ENCODE results near the gene RNF215.
A peak's percentile ranks its signal among the peaks of the same experiment; 100 is the strongest.

The RNF215 gene

DNA sequence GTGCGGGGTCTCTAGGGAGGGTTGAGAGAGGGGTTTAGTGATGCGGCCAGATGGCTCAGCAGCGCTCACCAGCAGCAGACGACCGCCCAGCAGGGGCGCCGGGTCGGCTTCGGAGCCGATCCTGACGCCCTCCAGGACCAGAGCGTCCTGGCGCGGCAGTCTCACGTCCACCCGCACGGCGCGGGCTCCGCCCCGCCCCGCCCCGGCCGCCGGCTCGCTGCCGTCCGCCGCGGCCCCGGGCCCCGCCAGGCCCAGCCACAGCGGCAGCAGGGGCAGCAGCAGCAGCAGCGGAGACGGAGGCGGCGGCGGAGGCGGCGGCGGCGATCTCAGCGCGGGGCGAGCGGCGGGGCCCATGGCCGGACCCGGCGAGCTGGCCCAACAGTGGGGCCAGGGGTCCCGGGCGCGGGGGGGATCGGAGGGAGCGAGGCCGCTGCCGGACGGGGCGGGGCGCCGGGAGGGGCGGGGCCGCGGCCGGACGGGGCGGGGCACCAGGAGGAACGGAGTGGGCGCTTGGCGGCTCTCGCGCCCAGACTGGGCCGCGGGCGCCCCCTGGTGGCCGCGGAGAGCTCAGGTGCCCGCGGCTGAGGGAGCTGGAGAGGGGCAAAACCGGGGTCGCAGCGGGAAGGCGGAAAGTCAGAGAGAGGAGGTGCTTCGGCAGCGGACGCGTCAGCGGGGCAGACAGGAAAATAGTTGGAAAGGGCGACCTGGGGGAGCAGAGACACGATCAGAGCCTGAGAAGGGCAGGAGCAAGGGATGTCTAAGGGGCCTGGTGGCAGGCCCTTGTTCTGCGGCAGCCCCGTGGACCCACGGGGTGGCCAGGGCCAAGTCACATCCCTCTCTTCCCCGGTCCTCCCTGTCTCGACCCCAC is at the start of gene RNF215:
RNF215 (minus strand) TSS at position 452 of the 868 bp plus-strand sequence; CDS start at position 354, 98 bp downstream.
- peak; percentile 16 for DNase-seq

DNA sequence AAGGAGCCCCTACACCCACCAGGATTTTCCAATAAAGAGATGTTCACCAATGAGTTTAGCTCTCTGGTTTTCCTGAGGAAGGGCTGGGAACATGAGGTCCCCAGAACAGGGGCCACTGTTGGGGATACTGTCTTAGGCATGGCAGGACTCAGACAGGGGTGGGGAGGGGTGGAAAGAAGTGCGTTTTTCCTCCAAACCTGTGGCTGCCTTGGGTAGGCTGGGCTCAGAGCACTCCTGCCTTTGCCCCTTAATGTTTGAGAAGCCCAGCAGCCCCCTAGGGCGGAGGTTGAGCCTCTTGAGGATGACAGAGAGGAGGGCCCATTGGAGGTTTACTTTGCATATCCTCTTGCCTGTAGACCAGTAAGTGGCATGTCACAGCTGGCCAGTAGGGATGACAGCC is 49.0 kb upstream of the RNF215 start:
- no peak for DNase-seq

DNA sequence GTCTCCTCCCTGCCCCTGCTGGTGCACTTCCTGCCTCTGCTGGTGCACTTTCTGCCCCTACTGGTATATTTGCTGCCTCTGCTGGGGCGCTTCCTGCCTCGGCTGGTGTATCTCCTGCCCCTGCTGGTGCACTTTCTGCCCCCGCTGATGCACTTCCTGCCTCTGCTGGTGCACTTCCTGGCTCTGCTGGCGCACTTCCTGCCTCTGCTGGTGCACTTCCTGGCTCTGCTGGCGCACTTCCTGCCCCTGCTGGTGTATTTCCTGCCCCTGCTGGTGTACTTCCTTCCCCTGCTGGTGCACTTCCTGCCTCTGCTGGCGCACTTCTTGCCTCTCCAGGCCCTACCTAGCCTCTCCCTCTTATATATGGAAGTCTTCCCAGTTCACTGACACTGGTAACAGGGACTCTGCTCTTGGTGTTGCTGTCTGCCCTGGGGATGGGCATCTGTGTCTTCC is 48.5 kb upstream of the RNF215 start:
- DNase-seq = peak; percentile 39

DNA sequence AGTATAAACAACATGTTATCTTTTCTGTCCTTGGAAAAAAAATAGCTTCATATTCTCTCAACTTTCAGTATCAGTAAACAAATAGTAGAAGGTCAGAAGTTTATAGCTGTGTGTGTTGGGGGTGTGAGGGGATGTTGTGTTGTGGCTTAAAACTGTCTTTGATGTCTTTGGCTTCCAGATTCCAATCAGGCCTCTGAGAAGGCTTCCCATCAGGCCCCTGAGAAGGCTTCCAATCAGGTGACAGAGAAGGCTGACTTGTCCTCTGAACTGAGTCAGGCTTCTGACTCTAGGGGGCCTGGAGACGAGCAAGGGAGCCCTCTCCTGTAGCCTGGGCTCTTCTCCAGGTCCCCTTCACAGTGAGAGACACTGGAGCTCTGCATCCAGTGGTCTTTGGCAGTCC is 47.6 kb upstream of the RNF215 start:
- DNase-seq = no peak

DNA sequence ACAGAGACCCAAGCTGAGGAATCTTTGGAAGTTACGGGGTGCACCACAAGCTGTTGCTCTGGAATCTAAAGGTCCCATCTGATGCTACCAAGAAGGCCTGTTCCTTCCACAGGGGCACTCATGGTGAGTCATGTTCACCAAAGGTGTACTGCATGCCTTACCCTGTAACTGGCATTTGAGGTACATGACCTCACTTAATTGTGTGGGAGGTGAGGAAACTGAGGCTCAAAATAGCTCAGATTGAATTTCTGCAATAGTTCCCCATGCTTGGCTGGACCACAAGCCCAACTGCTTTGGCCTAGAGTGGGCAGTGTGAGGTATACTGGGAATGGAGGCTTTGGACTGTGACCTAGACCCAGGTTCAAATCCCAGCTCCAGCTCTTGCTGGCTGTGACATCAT is 46.6 kb upstream of the RNF215 start:
- no peak for DNase-seq

DNA sequence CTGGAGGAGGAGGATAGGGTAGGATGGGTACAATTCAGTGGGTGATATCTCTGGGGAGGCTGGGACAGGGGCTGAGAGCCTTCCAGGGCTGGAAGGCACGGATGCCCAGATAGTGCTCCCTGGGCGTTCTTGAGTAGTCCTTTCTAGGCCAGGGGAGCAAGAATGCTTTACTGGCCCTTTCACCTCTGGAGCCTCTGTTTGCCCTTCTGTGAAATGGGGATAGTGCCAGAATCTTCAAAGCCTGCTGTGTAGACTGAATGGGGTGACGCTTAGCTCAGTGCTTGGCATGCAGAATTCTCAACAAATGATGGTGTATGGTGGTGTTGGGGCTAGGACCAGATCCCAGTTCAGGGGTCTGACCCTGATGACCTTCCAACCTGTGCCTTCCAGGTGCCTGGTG is 46.0 kb upstream of the RNF215 start:
- no peak for DNase-seq

DNA sequence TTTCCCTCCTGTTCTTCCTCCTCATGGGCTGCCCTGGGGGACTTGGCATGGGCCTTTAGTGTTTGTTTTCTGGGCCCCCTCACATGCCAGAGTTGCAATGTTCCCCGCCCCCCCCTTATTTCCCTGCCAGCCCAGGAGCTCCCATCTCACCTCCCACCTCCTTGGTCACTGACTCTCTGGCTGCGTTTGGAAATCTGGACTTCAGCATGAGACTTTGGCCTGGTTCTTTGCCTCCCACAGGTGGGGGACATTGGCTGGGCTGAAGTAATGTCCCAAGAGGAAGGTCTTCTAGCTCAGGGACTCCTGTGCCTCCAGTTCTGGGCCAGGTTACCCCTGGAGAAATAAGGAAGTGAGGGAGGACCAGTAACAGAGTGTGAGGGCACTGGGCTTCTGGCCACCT is 45.3 kb upstream of the RNF215 start:
- DNase-seq = no peak

DNA sequence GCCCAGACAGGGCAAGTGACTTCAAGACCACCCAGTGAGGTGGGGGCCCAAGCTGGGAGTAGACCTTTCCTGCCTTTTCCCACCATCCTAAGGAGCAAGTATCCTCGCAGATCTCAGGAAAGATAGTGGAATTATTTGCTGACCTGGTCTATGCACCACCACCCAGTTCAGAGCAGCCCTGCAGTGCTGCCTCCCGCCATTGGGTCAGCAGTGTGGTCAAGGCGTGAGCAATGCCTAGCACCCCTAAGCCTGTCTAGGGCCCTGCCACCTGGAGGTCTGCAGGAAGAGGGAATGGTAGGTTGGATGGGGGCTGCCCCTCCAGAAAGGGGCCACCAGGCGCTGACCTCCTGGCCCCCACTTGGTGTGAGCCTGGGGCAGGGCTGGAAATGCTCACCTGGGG is 44.9 kb upstream of the RNF215 start:
- DNase-seq = no peak

DNA sequence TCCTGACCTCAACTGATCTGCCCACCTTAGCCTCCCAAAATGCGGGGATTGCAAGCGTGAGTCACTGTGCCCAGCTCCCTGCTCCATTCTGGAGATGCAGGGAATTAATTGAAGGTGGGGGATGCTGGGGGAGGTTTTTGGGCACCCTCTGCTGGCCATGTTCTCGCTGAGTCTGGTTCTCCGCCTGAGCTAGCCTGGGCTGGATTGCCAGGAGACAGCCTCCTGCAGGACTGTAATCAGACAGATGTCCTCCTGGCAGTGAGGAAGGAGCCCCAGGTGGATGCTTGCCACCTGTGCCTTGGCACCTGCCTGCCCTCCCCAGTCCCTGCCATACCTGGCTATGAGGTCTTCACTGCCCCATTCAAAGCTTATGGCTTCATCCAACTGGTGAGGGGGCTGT is 43.7 kb upstream of the RNF215 start:
- DNase-seq = no peak

DNA sequence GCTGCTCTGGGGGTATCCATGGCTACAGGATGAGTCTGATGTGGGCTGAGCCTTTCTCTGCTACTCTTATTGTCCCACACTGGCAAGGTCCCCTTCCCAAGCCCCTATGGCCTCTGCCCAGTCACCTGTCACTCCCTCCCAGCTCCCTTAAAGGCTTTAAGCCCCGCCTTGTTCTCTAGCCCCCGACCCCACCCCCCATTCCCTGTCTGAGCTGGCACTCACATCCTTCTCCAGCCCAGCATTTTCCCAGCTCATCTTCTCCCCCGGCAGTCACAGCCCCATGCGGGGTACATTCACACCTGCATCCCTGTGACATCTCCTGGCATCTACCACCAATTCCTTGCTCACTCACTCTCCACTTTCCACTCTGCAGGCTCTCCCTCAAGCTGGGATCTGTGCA is 42.7 kb upstream of the RNF215 start:
- DNase-seq = no peak

DNA sequence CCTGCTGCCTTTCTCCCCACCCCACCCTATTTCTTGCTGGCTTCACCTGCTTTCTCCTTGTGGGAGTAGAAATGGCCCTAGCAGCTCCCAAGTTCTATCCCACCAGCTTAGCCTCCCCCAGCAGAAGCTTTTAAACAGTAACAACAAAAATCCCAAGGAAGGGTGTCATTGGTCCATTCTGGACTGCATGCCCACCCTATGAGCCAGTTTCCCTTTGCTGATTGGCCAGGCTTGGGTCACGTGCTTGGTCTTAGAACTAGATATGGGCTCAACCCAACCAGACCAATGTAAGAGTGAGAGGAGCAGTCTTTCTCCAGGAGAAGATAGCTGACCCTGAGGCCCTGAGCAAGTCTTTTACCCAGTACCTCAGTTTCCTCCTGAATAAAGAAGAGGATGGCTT is 40.7 kb upstream of the RNF215 start:
- DNase-seq = no peak

DNA sequence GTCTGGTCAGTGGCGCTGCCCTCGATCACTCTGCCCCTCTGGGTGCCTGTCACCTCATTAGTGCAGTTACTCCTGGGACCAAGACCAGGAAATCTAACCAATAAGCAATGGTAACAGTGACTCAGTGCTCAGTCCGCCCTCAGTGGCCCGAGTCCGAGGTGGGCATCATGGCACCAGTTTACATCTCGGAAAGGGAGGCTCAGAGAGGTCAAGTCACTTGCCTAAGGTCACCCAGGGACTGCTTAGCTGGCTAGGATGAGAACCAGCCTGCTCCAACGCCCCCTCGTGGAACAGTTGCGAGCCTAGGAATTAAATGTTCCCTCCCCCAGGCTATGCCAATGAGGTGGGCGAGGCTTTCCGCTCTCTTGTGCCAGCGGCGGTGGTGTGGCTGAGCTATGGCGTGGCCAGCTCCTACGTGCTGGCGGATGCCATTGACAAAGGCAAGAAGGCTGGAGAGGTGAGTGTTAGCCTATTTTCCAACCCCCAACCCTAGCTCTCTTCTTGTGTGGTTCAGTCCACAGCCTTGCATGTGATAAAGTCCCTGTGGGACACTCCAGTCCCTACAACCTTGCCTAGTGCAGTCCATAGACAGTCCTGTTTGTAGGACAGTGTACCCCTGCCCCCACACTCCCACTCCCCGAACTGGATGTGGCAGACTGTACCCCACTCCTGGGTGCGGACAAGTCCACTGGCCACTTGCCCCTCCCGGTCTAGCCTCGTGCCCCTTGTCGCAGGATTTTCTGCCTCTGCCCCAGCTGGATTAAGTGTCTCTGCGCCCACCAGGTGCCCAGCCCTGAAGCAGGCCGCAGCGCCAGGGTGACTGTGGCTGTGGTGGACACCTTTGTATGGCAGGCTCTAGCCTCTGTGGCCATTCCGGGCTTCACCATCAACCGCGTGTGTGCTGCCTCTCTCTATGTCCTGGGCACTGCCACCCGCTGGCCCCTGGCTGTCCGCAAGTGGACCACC is 39.5 kb upstream of the RNF215 start:
- peak; percentile 62 for DNase-seq

DNA sequence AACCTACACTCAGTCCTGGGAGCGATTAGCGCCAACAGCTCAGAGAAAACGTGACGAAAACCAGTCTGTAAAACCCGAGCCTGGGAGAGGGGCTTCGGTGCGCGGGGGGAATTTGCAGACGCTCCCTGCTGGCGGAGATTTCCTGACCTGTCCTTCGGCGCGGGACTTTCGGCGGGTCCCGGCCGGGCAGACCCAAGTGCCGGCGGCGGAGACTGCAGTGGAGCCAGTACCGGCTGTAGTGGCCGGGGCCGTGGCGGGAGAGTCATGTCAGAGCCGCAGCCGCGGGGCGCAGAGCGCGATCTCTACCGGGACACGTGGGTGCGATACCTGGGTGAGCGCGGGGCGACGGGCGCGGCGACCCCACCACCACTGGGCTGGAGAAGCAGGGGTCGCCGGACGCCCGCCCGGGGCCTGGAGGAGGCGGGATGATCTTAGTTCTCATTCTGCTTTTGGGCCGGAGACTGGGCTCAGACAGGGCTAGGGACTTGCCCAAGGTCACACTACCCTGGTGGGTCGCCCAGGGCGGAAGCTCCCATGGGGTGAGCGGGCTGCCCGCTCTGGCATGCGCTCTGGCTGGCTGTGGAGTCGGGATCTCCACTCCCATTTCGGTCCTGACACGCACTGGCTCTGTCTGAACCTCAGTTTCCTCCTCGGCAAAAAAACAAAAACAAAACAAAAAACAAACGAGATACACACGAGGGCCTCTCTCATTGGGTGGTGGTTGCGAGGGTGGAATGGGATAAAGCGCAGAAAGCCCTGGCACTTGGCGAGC is 38.6 kb upstream of the RNF215 start, which contains the start of gene MTFP1:
MTFP1 (plus strand) TSS at position 153 of the 772 bp plus-strand sequence; CDS start at position 265, 112 bp downstream.
- DNase-seq = peak; percentile 67

DNA sequence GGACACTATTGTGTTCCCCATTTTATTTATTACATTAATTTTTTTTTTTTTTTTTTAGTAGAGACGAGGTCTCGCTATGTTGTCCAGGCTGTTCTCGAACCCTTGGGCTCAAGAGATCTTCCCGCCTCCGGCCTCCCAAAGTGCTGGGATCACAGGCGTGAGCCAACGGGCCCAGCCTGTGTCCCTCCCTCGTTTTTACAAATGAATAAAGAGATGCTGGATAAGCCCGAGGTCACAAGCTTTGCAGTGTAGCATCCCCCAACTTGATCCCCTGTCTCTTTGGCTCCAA is 38.1 kb upstream of the RNF215 start:
- DNase-seq = no peak

DNA sequence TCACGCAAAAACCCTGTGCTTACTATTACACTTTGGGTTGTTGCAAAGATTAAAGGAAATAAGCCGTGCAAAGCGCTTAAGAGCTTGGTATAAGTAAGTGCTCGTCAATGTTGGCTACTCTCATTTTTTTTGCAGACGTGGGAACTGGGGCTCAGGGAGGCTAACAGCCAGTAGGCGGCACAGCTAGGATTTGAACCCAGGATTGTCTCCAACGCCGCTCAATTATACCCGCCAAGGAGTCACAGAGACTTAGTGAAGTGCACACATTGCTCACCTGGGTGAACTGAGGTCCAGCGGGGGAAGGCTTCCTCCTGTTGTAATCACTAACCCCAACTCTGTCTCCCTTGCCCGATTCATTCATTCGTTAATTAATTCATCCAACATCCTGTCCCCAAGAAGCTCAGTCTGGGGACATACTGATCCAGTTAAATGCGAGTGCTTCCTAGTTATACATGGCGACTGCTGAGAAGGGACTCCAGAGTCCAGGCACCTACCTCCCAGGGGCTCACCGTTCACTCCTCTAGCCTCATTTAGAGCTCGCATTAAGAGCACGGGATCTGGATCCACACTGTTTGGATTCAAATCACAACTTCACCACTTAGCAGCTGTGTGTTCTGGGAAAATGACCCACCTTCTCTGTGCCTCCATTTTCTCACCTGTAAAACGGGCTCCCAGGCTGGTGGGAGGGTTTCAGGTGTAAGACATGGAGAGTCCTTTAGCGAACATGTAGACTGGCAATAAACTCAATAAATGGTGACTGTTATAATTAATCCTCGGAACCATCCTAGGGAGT is 37.5 kb upstream of the RNF215 start:
- DNase-seq = peak; percentile 36

DNA sequence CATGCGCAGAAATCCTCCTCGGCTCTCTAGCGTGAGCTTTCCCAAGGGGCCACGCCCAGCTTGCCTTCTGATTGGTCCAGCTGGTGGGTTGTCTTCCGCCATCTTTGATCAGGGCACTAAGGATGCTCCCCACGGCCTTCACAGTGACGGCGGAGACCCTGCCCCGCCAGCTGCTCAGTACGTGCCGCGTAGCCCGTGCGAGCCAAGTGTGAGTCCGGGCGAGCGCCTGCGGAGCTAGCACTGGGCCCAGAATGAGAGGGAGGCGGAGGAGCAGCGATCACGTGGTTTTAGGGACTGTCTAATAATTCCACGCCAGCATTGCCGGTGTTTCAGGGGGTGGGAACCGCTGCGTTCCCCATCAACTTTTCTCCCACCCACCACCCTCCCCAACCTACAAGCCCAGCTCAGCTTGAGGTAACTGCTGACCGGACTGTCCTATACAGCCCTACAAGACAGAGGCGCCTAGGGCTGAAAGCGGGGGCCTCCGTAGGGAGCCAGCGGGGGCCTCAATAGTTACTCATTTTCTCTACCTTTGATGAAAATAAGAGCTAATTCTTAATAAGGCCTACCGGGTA is 36.8 kb upstream of the RNF215 start:
- peak; percentile 98 for DNase-seq

DNA sequence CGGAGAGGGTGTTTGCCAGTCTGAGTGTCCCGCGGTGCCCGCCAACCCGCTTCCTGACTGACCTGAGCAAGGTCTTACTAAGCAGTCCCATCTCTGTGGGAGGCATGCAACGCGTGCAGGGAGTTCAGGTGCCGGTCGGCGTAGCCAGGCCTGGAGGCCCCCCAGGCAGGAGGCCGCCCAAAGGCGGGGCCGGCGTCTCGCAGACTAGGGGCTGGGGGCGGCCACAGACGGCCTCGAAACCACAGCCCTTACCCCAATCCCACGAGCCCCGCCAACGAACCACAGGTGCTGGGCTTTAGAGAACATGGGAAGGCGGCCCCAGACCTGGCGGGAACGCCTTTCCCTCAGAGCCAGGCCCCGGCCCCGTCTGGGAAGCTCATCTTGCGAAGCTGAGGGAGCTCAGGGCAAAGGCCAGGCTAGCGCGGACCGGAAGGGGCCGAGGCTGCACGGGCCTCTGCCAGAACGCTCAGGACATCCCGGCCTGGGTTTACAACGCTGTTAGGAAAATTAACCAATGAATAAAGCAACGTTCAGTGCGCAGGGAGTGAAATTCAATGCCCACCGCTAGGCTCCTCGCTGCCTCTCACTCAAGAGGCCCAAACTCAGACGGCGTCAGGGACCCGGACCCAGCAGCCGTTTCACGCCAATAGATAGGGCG is 36.2 kb upstream of the RNF215 start:
- no peak for DNase-seq

DNA sequence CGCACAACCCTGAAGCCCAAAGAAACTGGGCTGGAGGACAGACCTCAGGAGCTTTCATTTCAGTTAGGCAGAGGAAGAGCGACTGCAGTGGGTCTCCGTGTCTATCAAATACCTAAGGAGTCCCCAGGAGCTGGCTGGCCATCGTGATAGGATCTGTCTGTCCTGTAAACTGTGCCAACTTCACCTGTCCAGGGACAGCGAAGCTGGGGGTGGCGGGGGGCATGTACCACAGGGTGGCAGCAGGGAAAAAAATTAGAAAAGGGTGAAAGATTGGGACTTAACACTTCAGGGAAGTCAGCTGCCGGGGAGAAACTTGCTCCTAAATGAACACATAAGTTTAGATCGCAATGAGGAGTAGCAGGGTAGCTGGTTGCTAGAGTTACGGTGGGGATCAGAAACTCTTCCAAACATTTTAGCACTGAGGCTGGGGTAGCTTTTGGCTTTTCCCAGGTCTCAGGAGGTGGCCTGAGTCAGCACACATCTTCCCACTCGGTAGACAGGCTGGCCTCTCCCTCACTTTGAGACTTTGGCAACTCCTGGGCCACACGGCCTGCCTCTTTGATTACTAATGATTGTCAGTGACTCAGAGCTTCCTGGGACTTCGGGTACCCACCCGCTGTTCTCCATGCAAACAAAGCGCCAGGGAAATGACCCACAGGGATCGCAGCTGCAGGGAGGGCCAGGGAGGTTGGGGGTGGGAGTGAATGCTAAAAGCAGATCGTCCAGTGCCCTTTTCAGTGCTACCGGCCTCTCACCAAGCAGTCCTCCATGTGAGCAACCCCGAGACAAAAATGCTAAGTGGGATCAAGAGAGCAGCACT is 35.5 kb upstream of the RNF215 start:
- no peak for DNase-seq

DNA sequence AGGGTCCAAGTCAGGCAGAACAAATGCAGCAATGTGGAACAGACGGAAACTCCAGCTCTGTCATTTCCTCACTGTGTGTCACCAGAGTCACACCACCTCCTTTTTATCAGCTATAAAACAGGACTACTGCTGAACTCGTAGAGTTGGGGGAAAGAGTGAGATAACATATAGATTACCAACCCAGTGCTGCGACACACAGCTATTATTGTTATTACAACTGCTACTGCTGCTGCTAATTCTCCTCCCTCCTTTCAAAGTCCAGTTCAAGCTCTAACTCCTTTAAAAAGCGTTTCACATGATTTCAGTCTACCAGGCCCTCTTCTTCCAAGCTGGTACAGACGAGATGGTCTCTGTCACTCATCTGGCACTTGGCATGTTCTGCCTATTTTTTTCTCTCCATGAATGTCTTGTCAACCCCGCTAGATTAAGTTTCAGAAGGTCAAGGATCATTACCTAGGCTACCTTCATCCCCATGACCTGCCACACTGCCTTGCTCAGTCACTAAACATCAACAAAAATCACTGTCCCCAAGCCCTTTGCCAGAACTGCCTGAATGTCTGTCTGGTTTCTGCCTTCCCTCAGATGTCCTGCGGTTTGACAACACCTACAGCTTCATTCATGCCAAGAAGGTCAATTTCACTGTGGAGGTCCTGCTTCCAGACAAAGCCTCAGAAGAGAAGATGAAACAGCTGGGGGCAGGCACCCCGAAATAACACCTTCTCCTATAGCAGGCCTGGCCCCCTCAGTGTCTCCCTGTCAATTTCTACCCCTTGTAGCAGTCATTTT is 34.7 kb upstream of the RNF215 start:
- peak; percentile 36 for DNase-seq

All from GF-D8 (cell line).